Amniotic epithelial cell (primary cell): ENCODE measurements around the gene KRTAP10-3.

ENCODE experiments used
- DNase-seq: peaks from one replicate; pipeline ENCODE4 v3.0.0-alpha.2; 2010; ENCODE audit warnings: low read depth

The KRTAP10-3 gene

DNA sequence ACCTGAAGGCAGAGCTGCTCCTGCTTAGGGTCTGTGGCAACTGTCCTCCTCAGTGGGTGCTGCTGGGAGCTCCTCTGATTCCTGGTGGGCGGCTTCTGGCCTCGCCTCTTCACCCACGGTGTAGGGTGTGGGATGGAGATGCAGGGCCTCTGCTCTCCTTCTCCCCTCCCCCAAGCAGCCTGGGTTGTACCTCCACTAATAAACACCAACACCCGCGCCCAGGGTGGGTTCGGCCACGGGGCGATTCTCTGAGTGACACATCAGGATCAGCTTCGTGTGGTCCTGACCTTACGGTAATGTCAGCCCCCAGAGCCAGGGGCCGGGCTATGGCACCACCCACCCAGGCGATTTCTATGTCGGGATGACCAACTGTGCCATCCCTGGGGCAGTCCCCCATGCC is 42.3 kb downstream of the KRTAP10-3 start:
- DNase-seq: no peak

DNA sequence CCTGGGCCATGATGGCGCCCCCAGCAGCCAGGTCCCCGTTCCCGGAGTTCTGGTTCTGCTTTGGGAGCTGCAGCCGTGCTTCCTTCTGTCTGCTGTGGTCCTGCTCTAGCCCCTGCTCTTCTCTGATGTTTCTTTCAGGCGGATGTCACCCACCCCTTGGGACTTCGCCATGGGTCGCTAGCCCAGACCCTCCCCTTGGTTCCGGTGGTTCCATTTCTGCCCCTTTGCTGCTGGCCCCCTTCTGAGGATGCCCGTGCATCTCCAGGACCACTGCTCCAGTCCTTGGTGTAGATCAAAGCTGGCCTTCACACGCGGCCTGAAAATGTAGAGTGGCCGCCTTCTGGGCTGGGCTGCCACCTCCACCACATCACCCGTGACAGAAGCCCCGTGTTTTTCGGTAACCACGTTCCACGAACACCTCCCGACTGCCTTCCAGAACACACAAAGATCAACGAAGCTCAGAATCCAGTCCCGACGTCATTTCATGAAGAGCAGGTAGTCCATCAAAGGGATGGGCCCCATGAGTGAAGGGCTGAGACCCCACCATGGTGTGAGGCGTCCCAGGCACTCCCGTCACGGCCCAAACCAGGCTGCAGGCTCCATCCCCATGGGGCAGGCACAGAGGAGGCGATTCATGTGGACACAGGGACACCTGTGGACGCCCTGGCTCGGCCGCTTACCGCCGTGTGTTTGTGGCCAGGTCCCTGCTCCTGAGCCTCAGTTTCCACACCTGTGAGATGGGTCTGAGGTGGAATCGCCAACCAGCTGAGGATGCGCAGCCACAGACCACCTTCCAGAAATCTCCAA is 43.0 kb downstream of the KRTAP10-3 start:
- no peak for DNase-seq

DNA sequence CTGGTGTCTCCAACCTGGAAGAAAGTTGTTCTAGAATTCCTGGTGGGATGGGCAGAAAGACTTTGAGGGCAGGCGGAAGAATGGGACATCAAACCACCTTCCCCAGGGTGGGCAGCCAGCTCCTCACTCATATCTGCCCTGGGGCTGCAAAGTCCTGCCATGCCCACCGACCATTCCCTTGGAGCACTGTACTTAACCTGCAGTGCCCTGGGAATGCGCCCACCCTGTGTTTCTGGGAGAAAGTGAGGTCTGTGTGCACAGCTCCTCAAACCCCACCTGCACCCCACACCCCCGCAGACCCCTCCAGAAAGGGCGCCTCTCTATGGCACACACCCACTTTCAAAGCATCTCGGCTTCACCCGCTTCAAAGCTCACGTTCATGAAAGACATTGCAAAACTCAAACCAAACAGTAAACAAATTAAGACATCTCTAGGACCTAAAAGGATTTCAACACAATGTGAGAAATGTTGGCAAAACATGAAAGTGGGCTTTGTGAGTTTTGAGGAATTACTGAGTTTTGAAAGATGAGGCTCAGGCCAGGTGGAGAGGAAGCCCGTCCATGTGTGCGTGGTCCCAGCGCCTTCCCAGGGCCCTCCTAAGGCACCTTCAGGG is 43.7 kb downstream of the KRTAP10-3 start:
- no peak for DNase-seq

DNA sequence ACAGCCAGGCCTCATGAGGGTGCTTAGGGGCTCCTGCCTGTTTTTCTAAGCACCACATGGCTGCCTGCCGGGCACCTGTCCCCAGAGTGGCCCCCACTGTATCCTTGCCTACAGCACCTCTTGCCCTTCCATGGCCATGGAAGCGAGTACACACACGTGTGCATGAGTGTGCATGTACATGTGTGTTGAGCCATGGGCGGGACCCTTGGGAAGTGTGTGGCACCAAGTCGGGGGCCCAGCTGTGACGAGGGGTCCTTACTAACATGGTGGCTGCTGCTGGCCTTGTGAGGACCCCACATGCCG is 44.4 kb downstream of the KRTAP10-3 start:
- DNase-seq: no peak

DNA sequence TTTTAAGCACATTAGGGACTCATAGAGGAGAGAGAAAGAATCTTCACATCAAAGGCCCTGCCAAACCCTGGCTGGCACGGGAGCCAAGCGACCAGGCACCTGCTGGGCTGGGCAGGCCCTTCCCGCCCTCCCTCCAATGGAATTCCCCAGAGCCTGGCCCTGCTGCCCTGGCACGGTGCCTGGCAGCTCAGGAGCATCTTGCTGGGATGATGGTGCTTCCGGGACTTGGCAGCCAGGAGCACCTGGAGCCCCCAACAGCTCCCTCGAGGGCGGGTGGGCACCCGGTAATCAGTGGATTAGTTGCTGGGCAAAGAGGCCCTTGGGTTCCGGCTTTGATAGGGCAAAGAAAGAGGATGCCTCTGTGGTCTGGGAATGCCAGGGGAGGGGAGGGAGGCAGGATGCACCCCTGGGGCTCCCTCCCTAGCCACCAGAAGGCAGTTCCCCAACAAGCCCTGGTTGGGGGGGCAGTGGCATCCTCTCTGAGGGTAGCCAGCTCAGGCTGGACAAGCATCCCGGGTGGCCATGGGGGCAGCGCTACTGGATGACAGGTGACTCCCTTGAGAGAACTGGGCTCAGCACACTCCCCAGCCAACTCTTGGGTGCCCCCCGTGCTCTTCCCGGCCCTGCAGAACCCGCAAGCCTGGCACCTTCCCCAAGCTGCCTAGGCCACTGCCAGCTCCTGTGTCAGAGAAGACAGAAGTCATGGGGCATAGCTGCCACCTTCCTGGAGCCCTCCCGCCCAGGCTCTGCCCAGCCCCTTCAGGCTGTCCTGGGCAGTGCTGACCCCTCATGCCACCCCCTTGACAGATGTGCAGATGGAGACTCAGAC is 45.0 kb downstream of the KRTAP10-3 start:
- no peak for DNase-seq

DNA sequence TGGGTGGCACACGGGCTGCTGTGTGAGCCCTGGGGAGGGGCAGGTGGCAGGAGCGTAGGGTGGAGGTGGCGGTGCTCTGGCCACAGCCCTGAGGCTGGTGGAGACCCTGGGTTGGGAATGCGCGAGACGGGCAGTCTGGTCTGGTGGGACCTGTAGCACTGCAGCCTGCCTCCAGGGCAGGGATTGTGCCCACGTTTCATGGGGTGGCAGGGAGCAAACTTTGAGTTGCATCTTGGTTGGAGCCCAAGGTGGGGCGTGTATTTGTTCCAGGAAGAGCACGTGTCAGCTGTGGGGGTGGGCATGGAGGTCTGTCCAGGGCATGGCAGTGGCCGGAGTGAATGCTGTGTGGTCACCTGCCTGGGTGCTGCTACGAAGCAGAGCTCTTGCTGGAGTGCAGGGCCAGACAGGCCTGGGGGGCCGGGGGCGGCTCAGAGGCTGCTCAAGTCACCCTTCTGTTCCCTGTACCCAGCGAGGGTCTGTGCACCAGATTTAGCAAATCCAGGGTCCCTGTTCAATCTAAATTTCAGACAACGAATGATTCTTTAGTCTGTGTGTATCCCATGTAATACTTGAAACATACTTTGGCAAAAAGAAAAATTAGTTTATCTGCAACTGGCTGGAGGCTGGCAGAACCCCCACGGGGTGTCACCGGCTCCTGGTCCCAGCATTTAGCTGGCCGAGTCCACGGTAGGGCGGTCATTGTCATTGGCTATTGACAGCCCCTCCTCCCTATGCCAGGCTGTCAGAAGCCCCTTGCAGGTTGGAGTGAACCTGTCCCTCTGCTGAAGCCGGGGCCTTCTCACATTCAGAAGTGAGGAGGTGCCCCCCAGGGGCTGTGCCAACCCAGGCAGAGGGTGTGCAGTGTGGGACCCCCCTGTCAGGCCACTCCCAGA is 45.9 kb downstream of the KRTAP10-3 start:
- DNase-seq: no peak

DNA sequence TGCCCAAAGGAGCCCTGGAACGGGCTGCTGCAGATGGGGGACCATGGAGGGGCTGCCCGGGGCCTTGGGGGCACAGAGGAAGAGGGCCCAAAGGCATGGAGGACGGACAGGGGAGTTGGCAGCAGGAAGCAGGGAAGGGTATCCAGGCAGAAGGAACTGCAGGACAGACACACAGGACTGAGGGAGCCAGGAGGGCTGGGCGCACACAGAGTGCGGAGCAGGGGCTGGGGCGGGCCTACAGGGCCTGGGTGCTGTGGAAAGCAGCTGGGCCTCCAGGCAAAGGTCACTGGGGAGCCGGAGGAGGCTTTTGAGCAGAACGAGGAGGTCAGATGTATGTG is 46.7 kb downstream of the KRTAP10-3 start:
- DNase-seq: no peak

DNA sequence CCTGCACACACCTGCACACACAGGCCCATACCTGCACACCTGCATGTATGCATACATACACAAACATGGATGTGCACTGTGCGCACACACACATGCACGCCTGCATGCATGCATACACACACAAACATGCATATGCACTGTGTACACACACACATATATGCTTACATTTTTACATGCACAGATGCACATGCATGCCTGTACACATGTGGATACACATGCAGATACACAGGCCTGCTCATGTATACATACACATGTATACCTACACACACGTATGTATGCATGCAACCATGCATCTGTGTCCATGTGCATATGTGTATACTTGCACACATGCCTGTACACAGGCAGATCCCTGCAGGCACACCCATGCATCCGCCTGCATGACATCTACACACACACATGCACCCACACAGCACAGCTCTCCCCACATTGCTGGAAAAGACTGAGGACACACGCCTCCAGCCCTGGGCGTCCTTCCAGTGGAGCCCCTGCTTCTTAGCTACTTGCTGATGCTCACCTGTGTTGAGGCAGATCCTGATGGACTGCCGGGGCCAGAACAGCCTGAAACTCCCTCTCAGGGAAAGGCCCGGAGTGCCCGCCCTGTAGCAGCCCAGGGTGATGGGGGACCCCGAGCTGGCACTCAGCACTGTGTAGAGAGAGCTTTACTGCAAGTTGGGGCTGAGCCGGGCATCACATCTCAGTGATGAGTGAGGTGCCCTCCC is 47.2 kb downstream of the KRTAP10-3 start:
- no peak for DNase-seq

DNA sequence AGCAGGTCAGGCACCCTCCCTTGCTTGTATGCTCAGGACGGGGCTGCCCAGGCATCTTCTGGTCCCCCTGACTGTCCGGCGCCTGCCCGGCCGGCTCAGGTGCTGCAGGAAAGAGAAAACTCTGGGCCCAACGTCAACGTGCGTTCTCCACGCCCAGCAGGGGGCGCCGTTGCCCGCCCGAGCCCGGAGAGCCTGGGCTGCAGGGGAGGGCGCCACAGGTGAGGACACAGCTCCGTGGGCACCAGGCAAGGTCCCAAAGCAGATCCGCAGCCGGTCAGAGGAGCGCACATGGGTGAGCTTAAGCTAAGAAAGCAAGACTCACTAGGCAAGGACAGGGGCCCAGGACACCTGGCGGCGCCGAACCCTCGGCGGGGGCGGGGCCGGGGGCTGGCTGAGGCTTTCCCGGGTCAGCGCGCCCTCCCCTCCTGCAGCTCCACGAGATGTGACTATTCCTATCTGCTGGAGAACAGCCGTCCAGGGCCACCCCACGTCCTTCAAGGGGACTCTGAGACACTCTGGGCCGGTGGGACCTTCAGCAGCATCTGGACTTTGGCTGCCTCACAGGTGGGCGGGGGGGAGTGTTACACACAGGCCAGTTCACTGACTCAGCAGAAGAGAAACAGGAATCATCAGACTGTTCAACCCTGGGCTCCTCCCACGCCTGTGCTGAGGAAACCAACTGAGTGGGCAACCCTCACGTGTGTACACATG is 47.9 kb downstream of the KRTAP10-3 start:
- peak; percentile 28 for DNase-seq

DNA sequence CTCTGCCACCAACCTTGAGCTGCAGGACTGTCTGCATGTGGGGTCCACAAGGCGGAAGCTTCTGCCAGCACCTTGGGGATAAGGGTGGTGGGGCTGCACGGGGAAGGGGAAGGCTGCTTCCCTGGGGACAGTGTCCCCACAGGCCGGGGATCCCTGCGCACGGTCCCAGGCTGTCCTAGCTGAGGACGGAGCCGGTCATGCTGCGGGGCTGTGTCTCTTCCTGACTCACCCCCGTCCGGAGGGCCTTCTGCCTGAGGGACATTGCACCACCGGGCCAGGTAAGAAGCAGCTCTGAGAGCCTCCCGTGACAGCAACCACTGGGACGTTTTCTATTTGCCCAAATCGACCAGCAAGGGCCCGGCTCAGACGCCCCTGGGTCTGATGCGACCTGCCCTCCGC is 48.5 kb downstream of the KRTAP10-3 start:
- DNase-seq: no peak

DNA sequence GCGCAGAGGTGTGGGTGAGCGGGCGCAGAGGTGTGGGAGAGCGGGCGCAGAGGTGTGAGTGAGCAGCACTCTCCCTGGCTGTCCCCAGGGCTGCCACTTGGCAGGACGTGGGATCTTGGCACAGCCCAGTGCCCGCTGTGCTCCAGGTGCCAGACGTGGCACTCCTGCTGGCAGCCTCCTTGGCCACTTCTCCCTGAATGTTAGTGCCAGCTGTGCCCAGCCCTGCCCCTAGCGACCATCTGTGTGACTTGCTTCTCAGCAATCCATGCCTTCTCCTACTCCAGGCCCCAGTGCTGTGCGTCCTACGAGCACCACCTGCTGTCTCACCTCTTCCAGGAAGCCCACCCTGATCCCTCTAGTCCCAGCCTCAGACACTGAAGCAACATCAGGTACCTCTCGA is 49.1 kb downstream of the KRTAP10-3 start:
- DNase-seq: no peak

DNA sequence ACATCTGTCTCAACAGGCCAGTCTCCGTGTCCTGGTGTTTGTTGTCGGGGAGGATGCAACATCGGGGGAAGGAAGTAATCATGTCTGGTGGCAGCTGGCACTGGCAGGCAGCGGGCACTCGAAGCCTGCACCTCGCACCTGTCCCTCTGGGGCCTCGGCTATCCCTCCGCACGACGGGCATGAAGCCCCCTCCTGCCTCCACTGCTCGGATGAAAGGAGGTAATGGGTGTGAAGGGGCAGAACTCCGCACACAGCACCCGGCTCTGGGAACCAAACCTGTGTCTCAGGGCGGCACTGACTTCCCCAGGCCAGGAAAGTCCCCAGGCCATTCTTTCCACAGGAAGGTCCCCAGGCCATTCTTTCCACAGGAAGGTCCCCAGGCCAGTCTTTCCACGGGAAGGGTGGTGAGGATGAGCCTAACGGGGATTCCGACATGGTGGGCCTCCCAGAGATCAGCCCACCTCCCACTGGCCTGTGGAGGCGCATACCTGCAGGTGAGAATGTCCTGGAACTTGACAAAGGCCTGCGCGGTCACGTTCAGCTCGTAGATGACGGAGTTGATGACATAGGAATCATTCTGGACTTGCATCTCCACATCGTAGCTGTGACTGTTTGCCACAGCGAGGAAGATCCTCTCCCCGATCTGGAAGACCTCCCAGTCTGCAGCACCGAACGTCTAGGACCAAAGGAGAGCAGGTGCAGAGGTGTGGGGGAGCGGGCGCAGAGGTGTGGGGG is 49.7 kb downstream of the KRTAP10-3 start:
- DNase-seq: no peak

DNA sequence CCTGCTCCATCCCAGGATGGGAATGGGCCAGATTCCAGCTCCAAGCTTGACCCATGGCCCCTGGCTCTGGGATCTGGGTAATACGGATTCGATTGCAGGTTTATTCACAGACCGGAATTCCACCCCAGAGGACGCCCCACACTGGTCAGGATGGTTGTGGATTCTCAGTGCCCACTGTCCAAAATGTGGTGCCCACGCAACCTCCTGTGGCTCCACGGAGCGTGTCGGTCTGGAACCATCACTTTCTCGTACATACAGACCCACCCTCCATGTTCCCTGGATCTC is 50.2 kb downstream of the KRTAP10-3 start:
- no peak for DNase-seq
